HG03521 (cell line): Measurements from ENCODE around the gene LIX1L.

ENCODE experiments used
- ATAC-seq: cut with Tn5 transposase; IDR thresholded peaks from one replicate; pipeline ENCODE4 v1.9.1; 2021; ENCODE audit warnings: mild to moderate bottlenecking, moderate library complexity; ENCODE audit not compliant: unreplicated experiment

The LIX1L gene

DNA sequence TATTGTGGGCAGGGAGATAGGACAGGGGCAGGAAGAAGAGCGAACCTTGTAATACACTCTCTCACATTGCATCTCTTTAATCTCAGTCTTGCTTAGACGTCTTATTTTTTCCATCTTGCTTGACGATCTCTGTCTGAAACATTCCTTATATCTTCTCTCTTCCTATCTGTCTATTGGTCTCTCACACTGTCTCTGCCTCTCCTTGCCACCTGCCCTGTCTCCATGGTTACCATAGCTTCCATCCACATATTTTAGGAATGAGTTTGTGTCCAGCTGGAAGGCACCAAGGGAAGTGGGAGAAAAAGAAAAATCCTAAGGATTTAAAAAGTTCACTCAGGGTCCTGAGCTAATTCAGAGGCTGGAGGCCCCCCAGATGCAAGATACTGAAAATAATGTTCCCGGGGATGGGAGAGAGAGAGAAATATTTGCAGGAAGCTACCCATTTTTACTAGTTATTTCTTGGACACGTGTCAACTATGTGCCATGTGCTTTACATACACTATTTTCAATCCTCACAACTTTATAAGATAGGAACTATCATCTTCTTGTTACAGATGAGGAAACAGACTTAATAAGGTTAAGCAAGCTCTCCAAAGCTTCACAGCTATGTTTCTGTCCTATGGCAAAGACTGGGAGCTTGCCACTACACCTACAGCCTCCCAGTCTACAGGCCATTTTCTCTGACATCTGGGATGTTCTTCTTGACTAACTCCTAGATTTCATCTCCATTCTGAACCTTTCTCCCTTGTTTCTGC, 5.6 kb upstream of the LIX1L start:
- ATAC-seq: no peak

DNA sequence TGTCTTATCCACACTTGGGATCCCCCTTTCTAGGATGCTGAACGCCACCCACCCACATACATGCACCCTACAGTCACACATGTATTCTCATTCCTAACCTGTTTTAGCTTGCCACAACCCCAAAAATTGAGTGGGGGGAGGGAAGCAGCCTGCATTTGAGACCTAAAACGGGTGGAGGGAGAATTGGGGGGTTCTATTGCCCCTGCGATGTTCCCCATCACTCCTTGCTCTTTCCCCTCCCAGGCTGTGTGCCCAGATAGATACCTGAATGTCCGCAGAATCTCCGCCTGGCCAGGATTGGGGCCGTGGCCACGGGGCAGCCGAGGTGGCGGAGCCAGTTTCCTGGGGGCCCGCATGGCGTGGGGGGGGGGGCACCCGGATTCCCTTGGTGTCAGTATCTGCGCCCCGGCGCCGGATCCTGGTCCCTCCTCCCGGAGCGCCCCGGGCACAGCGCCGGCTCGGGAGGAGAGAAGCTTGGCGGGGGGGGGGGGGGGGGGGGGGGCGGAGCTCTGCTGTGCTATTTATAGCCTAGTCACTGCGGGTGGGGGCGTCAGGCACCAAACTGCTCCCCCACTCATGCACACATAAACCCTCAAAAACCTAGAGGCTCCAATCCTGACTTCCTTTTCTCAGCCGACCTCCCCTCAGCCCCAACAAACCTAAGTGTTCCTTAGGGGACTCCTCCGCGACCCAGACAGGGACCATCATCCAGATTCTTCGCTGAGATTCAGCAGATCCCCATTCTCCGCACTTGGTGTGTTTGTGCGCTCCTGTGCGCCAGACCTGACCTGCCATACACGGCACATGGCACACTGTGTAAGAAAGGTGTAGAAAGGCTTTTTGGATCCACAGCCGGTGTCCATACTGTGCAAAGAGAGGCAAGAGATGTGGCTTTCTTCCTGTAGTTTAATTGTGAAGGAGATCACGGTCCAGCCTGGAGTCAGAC, 4.6 kb upstream of the LIX1L start:
- ATAC-seq: no peak

DNA sequence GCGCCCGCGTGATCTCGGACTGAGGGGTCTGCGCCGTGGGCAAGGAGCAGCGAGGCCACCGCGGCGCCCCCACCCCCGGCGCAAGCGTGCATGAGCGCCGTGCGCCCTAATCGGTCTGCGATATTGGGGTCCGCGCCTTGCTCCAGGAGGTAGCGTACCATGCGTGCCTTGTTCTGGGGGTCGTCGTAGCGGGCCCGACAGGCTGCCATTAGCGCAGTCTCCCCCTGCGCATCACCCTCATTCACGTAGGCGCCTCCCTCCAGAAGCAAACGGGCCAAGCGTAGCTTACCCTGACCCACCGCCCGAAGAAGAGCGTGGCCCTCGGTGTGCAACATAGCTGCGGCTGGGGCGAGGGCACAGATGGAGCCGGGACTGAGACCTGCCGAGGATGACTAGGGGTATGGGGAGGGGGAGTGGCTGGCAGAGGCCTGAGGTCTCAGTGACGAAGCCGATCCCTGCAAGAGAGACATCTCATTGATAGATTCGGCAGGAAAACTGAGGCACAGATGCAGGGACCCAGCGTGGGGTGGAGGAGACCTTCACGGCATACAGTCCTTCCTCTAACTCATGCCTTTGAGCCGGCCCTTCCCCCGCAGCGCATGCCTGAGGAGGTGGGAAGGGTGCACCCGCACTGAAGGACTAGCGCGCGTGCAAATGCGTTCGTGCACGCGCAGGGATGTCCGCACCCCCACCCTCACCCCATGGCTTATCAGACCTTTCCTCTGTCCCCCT, 3.8 kb upstream of the LIX1L start:
- no peak for ATAC-seq

DNA sequence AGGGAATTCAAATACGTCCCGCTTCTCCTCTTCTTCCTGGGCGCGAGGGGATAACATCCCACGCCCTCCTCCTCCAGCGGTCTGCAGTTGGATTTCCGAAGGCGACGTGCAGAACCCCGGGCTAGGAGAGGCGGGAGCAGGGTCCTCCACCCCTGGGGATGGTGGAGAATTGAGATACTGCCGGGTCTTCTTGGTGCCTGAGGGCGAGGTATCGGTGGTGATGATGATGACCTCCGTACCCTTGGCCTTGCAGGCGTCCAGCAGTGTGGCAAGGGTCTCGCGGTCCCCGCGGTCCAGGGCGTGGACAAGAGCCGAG, 3.2 kb upstream of the LIX1L start:
- no peak for ATAC-seq

DNA sequence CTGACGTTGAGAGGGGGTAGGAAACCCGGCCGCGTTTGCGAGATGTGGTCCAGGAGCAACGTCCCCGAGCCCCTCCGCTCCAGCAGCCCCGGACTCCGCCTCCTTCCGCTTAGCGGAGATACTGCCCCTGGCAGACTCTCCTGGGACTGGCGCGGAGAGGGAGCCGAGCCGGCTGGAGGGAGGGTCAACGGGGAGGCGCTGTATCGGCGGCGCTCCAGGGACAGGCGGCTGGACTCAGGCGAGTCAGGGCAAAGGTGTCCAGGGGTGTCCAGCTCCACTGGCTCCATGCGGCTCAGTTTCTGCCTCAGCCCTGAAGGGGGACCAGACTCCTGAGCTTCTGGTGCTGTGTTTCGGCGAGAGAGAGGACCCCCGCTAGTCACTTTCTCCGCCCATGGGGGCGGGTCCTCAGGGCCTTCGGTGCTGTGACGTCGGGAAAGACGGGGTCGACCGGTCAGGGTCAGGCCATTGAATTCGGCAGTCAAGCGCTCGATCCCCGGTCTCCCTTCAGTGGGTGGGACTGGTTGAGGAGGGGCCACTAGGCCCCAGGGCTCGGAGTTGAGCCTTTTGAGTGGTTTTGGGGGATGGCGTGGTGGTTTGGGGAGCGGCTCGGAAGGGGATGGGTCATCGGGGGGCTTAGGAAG, 2.8 kb upstream of the LIX1L start:
- no peak for ATAC-seq

DNA sequence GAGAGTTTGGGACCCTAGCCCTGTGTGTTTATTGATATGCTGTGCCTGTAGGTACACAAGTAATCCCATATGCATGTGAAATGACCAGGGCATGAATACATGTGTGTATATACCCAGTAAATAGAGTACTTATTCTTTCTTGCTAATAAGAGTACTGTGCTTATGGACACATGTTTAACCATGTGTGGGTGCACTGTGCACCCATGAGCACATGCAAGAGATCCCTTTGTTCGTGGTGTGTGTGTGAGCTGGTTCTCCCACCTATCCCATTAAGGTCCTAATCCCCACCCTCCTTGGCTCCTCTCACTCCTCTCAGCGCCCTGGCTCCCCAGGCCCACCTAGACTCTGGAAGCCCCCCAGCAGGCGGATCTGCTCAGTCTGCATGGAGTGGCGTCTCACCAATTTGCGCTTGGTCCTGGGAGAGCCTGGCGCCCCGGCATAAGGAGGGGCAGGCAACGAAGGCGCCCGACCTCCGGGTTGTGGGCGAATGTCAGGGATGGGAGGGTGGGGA, 2.2 kb upstream of the LIX1L start:
- no peak for ATAC-seq

DNA sequence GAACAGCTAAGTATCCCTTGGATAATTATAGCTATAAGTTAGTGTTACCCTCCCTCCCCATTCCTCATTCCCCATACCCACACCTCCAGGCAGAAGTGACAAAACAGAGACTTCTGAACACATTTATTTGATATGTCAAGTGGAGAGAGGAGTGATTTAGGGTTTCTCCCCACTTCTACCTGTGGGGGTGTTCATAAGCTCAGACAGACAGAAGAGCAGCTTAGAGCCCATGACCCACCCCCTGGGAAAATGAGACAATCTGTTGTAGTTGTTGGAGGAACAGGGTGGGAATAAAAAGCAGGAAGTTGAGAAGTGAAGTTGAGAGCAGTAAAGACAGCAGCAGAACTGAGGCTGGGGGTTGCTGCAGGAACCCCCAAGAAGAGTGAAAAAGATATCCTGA, 1.5 kb upstream of the LIX1L start:
- no peak for ATAC-seq

DNA sequence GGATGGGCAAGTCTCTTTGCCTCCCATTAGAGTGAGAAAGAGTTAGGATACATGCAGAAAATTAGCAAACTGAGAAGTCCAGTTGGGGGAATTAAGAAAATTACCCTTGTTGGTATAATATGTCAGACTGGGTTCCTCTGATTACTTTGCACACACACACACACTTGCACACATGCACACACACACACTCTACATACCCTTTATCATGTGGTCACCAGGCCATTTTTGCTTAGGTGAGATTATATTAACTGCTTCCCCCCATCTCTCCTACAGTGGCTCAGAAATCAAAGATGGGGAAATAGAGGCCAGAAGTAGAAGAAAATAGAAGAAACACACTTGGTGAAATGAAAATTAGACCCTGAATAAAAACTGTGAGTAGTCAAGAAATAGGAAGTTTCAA, 917 bp upstream of the LIX1L start:
- ATAC-seq: no peak

DNA sequence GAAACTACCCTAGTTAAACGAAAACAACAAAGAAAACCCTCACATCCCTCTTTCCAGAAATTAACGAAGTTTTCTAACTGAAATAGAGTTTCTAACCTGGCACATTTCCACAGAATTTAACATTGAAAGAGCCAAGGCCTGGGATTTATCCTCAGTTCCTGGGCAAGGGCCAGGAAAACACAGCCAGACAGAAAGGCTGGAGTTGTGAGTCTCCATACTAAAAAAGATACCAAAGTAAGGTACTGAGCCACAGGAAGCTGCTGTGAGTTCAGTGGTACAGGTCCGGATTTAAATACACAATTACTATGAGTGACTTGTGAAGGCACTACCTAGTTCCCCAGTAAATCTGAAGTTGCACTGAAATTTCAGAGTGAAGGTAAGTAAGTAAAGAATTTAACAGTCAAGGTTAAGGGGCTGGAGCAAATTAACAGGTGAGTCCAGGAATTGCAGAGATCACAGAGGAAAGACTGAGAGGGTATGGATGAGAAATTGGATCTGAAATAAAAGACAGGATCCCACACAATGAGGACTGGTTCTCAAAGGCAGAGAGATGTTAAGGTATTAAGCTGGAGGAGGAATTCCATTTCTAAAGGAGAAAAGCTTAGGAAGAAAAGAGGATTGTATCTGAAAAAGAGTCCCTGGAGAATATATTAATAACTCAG, 905 bp downstream of the LIX1L start:
- no peak for ATAC-seq

DNA sequence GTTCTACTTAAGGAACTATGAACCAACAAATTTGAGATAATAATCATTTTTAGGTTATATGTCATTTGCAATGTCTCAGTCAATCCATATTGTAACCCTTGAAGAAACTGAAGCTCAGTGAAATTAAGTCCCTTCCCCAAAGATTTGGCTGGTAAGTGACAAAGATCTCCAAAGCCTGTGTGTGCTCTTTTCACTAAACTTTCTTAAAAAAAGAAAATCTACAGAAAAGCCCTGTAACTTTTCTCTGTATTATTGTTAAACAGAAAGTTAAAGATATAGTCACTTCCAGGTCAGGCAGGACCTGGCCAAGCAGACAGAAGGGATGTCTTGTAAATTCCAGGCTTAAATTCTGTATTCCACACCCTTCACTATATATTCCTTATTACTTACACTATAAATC, 1.5 kb downstream of the LIX1L start:
- ATAC-seq: no peak

DNA sequence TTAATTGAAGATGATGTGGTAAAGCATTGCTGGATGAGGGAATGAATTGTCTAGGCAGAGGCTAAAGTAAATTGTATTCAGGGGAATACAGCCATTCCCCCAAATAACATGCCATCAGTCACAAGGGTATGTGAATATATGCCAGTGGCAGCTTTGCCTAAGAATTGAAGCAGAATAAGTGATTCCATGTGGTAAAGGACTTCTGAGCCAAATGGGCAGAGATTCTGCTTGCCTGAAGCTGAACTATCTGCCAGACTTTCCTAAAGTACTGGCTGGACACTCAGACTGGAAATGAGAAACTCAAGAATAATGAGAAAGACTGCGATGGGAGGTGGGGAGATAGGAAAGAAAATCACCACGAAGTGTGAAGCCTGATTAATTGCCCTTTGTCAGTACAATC, 2.4 kb downstream of the LIX1L start:
- no peak for ATAC-seq

DNA sequence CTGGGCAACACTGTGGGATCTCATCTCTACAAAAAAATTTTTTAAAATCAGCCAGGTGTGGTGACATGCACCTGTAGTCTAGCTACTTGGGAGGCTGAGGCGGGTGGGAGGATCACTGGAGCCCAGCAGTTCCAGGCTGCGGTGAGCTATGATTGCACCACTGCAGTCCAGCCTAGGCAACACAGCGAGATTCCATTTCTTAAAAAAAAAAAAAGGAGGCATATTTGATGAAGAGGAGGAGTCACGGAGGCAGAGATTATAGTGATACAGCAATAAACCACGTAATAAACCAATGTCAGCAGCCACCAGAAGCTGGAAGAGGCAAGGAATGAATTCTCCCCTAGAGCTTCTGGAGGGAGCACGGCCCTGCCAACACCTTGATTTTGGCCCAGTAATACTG, 4.0 kb downstream of the LIX1L start:
- ATAC-seq: no peak

DNA sequence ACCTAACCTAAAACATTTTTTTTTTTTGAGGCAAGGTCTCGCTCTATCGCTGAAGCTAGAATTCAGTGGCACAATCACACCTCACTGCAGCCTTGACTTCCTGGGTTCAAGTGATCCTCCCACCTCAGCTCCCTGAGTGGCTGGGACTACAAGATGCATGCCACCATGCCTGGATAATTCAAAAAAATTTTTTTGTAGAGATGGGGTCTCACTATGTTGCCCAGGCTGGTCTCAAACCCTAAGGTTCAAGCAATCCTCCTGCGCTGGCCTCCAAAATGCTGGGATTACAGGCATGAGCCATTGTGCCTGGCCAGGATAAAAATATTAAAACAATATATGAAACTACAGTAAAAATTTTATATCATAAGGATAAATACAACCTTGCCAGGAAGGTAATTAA, 4.9 kb downstream of the LIX1L start:
- ATAC-seq: no peak

DNA sequence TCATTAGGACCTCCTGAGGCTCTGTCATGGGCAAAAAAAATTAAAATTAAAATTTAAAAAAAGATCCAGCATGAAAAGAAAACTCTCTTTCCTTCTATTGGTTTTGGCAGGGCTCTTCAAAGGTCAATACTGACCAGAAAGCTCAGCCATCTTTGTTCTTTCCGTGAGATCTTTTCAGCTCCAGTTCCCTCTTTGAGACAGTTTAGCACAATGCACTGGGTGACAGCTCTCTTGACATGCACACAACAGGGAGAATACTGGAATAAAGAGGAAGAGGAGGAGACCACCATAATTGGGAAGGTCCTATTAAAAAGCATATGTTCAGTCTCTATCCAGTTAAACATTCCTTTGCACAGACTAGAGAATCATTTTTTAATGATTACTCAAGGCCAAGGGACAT, 6.3 kb downstream of the LIX1L start:
- ATAC-seq: no peak

DNA sequence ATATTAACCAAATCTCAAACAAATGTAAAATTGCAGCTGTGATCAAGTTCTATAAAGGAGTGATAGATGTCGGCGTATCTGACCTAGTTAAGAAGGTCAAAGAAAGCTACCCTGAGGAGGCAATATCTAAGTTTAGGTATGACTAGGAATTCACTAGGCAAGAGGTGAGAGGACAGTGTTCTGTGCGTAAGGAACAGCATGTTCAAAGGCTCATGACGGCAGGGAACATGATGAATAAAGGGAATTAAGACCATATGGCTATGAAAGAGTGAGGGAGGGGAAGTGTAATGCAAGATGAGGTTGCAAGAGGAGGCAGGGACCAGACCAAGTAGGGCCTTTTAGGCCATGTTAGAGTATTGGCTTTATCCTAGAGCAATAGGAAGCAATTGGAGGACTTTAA, 8.6 kb downstream of the LIX1L start:
- ATAC-seq: no peak

DNA sequence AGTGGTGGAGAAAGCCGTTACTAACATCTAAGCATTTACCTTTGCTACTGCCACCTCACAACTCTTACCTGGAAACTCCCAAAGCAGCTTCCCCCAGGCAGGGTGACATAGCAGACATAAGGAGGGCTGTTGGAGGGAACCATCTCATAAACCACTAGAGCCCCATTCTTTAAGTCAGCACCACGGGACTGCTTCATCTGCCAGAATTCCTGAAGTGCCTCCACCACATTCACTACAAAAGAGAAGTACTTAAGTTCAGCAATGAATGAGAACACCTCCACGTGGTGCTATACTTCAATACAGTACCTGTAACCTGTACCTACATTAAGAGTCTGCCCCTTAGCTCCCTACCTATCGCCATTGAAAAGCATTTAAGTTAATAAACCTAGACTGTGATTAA, 10.3 kb downstream of the LIX1L start:
- ATAC-seq: no peak

DNA sequence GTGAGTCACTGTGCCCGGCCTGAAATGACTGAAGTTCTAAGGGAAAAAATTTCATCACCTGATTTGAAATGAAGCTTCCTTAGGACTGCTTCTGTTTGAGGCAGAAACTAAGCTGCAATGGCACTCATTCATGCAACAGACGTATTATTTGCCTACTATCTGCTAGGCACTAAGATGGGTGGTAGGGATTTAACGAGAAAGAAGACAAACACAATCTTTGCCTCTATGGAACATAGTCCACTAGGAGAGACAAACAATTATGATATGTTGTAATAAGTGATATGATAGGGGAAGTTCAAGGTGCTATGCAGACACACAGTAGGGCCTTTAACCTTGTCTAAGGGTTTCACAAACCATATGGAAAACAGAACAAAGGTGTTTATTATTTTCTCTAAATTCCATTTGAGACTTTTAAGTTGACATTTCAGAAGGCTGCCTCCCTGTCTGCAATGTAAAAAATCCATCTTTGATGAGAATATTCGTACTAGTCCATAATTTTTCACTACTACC, 11.3 kb downstream of the LIX1L start:
- ATAC-seq: no peak

DNA sequence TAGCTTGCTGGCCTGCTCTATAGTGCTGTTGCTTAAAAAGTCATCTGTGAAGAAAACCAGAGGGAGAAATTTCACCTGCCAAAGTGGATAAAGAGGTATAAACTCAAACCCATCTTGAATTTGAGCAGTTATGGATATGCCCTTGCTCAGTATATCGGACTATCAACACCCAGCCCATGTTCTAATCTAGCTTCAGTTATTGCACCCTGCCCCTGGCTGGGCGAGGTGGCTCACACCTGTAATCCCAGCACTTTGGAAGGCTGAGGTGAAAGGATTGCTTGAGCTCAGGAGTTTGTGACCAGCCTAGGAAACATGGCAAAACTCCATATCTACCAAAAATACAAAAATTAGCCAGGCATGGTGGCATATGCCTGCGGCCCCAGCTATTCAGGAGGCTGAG, 13.3 kb downstream of the LIX1L start:
- ATAC-seq: no peak

DNA sequence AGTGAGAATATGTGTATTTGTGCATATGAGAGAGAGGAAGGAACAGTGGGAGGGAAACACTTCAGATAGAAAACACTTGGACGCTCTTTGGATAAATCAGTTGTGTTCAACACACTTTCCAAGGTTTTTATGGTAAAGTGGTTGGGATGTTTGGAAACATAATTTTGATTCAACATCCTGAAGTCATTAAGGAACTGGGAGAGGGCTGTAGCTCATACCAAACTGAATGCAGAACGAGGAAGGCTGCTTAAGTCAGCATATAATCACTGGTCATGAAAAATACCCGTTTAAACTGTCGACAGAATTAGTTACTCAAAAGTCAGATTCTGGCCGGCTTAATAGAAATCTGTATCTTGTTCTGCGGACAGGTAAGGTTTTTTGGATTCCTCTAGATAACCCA, 14.9 kb downstream of the LIX1L start:
- no peak for ATAC-seq

DNA sequence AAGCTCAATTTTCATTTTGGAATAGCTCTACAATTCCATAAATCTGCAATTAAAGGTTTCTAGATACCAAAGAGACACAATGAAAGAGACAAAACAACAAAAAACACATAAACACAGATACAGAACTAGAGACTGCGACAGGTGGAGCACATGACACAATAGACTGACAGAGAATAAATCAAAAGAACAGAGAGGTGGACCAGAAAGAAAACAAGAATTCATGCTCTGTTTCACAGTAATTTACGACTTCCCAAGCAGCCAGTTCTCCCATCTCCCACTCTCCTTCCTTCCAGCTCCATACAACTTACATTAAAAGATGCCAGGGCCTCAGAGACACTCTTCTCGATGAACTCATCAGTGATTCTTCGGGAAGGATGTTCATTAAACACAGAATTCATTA, 15.4 kb downstream of the LIX1L start:
- no peak for ATAC-seq
